GM12878 (cell line): ENCODE data around the gene GK. TPM values are rescaled to one million over a fixed set of nuclear protein-coding genes. Genes with fewer than 3 reads are reported as not detected.
A peak's percentile ranks its signal among the peaks of the same experiment; 100 is the strongest.

Source experiments
- ASH2L ChIP-seq: fragments of 300-600, 200-600 bp; sonication (generic); IDR thresholded peaks from 2 replicates; pipeline ENCODE4 v1.6.1; 2017; ENCODE audit warnings: low read depth, mild to moderate bottlenecking, borderline replicate concordance
- ATF3 ChIP-seq: IDR thresholded peaks from 2 replicates; pipeline ENCODE4 v1.6.1; 2011; ENCODE audit warnings: low read depth, mild to moderate bottlenecking, low read length, moderate library complexity, borderline replicate concordance; ENCODE audit errors: extremely low read depth
- CBFB ChIP-seq: IDR thresholded peaks from 2 replicates; pipeline ENCODE4 v1.6.1; 2016; ENCODE audit warnings: antibody characterized with exemption, low read depth
- CBX3 ChIP-seq: fragments of 200-600 bp; sonication (generic); IDR thresholded peaks from 2 replicates; pipeline ENCODE4 v1.6.1; 2016; ENCODE audit warnings: low read depth, borderline replicate concordance
- E2F4 ChIP-seq: IDR thresholded peaks from 2 replicates; pipeline ENCODE4 v1.6.1; 2012; ENCODE audit warnings: low read depth, low read length, improper control_type of control experiment
- E2F8 ChIP-seq: fragments of 450-650 bp; IDR thresholded peaks from 2 replicates; pipeline ENCODE4 v1.6.1; 2018; ENCODE audit warnings: mild to moderate bottlenecking, low read depth, moderate library complexity; ENCODE audit not compliant: partially characterized antibody
- EED ChIP-seq: sonication (generic); IDR thresholded peaks from 2 replicates; pipeline ENCODE4 v1.6.1; 2016; ENCODE audit warnings: antibody characterized with exemption, low read depth
- FOXK2 ChIP-seq: fragments of 450-650 bp; IDR thresholded peaks from 2 replicates; pipeline ENCODE4 v1.6.1; 2017; ENCODE audit warnings: mild to moderate bottlenecking, moderate library complexity
- HCFC1 ChIP-seq: fragments of 150-350 bp; IDR thresholded peaks from 2 replicates; pipeline ENCODE4 v1.6.1; 2014; ENCODE audit warnings: low read length
- IRF5 ChIP-seq: fragments of 450-650 bp; IDR thresholded peaks from 2 replicates; pipeline ENCODE4 v1.6.1; 2017; ENCODE audit warnings: borderline replicate concordance
- KDM1A ChIP-seq: fragments of 200-600 bp; sonication (generic); IDR thresholded peaks from 2 replicates; pipeline ENCODE4 v1.6.1; 2016; ENCODE audit warnings: borderline replicate concordance
- MLLT1 ChIP-seq: fragments of 450-650 bp; IDR thresholded peaks from 2 replicates; pipeline ENCODE4 v1.6.1; 2016; ENCODE audit warnings: mild to moderate bottlenecking
- NFIC ChIP-seq: IDR thresholded peaks from 2 replicates; pipeline ENCODE4 v1.6.1; 2012; ENCODE audit warnings: low read depth, mild to moderate bottlenecking, inconsistent platforms, low read length, moderate library complexity
- NRF1 ChIP-seq: conservative IDR thresholded peaks from 2 replicates; pipeline ENCODE4 v1.6.1; 2011; ENCODE audit warnings: mild to moderate bottlenecking, low read depth, low read length, improper control_type of control experiment
- PAX5 ChIP-seq: IDR thresholded peaks from 2 replicates; pipeline ENCODE4 v1.6.1; 2011; ENCODE audit warnings: low read depth, low read length, borderline replicate concordance
- POU2F2 ChIP-seq: IDR thresholded peaks from 3 replicates; pipeline ENCODE4 v1.6.1; 2011; ENCODE audit warnings: low read depth, mild to moderate bottlenecking, low read length, borderline replicate concordance
- PRDM15 ChIP-seq: fragments of 450-650 bp; formaldehyde crosslinking; IDR thresholded peaks from 2 replicates; pipeline ENCODE4 v1.4.0; 2020; ENCODE audit warnings: mild to moderate bottlenecking, moderate library complexity
- RUNX3 ChIP-seq: IDR thresholded peaks from 2 replicates; pipeline ENCODE4 v1.6.1; 2012; ENCODE audit warnings: low read length, inconsistent platforms
- SPI1 ChIP-seq: IDR thresholded peaks from 2 replicates; pipeline ENCODE4 v1.6.1; 2011; ENCODE audit warnings: low read depth, mild to moderate bottlenecking, low read length, moderate library complexity, borderline replicate concordance; ENCODE audit not compliant: insufficient read depth
- ZNF217 ChIP-seq: fragments of 450-650 bp; IDR thresholded peaks from 2 replicates; pipeline ENCODE4 v1.6.1; 2017; ENCODE audit warnings: antibody characterized with exemption, mild to moderate bottlenecking
- polyA plus RNA-seq, 11 experiments: library from polyadenylated mRNA; depleted of rRNA in 4 of 11; unstranded in 6 of 11; stranded (reverse) in 5 of 11; fragments of >200 nt; fragmentation: Nextera tagmentation in 4 of 11; fragmentation: Illumina TruSeq in 1 of 11; extraction: Ambion mirVana in 4 of 11; extraction: Trizol in 1 of 11; gene quantifications; 1 replicate in 1 of 11; 2 replicates in 10 of 11; pipeline versions ENCODE4 v1.2.1 to v1.2.3, GENCODE V29; 2011 to 2016; ENCODE audit warnings: inconsistent platforms in 2 of 11, missing spikeins in 2 of 11, low read depth in 1 of 11
- total RNA-seq, 4 experiments: library from RNA; depleted of rRNA in 3 of 4; stranded (reverse); fragments of >200 nt in 3 of 4; fragmentation: Illumina TruSeq in 1 of 4; extraction: Trizol in 1 of 4; gene quantifications; 2 replicates each; pipeline versions ENCODE4 v1.2.1 to v1.2.3, GENCODE V29; 2013 to 2021

Gene GK
- total and polyA plus RNA-seq, 10 of the 15 experiments (the other 5 are each of a cell fraction or from before 2014, with no cell fraction given), result 6.3 to 22.3 (median 11.1) TPM

- TF ChIP-seq E2F4 (no peak), EED (peak; percentile 94), HCFC1 (no peak), E2F8 (no peak), IRF5 (no peak), ATF3 (no peak), CBFB (peak; percentile 87), RUNX3 (peak; percentile 100), KDM1A (no peak), NFIC (peak; percentile 97), CBX3 (no peak), NRF1 (no peak), FOXK2 (no peak), PRDM15 (CRISPR knock-in tag) (no peak), SPI1 (no peak), PAX5 (peak; percentile 96), POU2F2 (peak; percentile 66; the same call in 2 of the 3 replicates), ZNF217 (peak; percentile 100), ASH2L (no peak), MLLT1 (peak; percentile 35; the same call in 1 of the 2 replicates)
Measured at GRCh38 chrX:30713061-30713525, 59.9 kb downstream of the GK start (continued).
